ENCODE measurements around the gene FRMPD4.

Gene FRMPD4

GRCh38 chrX:12423346-12423745 is 285.1 kb downstream of the FRMPD4 start:
- DNase-seq (ENCODE audit: low read depth in 2 of 3, low spot score in 1 of 3), result no peak

- no peak for DNase-seq (ENCODE audit: low read depth in 2 of 3, low spot score in 1 of 3)
Observed at GRCh38 chrX:12425496-12425895, 287.2 kb downstream of the FRMPD4 start.

- no peak for DNase-seq (ENCODE audit: low read depth in 2 of 3, low spot score in 1 of 3)
Observed at GRCh38 chrX:12426420-12426819, 288.1 kb downstream of the FRMPD4 start.

GRCh38 chrX:12434493-12434892 is 296.2 kb downstream of the FRMPD4 start:
- DNase-seq (ENCODE audit: low read depth in 2 of 3, low spot score in 1 of 3), result no peak

- DNase-seq (ENCODE audit: low read depth in 2 of 3, low spot score in 1 of 3), result no peak
Observed at GRCh38 chrX:12439416-12439815, 301.1 kb downstream of the FRMPD4 start.

GRCh38 chrX:12440246-12440645 is 302.0 kb downstream of the FRMPD4 start:
- no peak for DNase-seq (ENCODE audit: low read depth in 2 of 3, low spot score in 1 of 3)

GRCh38 chrX:12441381-12442128 is 303.3 kb downstream of the FRMPD4 start:
- DNase-seq (ENCODE audit: low read depth in 2 of 3, low spot score in 1 of 3), result no peak

- no peak for DNase-seq (ENCODE audit: low read depth in 2 of 3, low spot score in 1 of 3)
Observed at GRCh38 chrX:12443534-12444098, 305.3 kb downstream of the FRMPD4 start.

- no peak for DNase-seq (ENCODE audit: low read depth in 2 of 3, low spot score in 1 of 3)
Observed at GRCh38 chrX:12446342-12447075, 308.2 kb downstream of the FRMPD4 start.

- DNase-seq (ENCODE audit: low read depth in 2 of 3, low spot score in 1 of 3), result no peak
Observed at GRCh38 chrX:12447448-12448064, 309.3 kb downstream of the FRMPD4 start.

- no peak for DNase-seq (ENCODE audit: low read depth in 2 of 3, low spot score in 1 of 3)
Observed at GRCh38 chrX:12452268-12452667, 314.0 kb downstream of the FRMPD4 start.

GRCh38 chrX:12460929-12461328 is 322.7 kb downstream of the FRMPD4 start:
- no peak for DNase-seq (ENCODE audit: low read depth in 2 of 3, low spot score in 1 of 3)

- DNase-seq (ENCODE audit: low read depth in 2 of 3, low spot score in 1 of 3), result no peak
Observed at GRCh38 chrX:12463052-12463451, 324.8 kb downstream of the FRMPD4 start.

- no peak for DNase-seq (ENCODE audit: low read depth in 2 of 3, low spot score in 1 of 3)
Observed at GRCh38 chrX:12463873-12464272, 325.6 kb downstream of the FRMPD4 start.

GRCh38 chrX:12467321-12467720 is 329.0 kb downstream of the FRMPD4 start:
- DNase-seq (ENCODE audit: low read depth in 2 of 3, low spot score in 1 of 3), result no peak

- DNase-seq (ENCODE audit: low read depth in 2 of 3, low spot score in 1 of 3), result no peak
Observed at GRCh38 chrX:12469296-12469695, 331.0 kb downstream of the FRMPD4 start.

- DNase-seq (ENCODE audit: low read depth in 2 of 3, low spot score in 1 of 3), result no peak
Observed at GRCh38 chrX:12471061-12471460, 332.8 kb downstream of the FRMPD4 start.

- no peak for DNase-seq (ENCODE audit: low read depth in 2 of 3, low spot score in 1 of 3)
Observed at GRCh38 chrX:12480956-12481355, 342.7 kb downstream of the FRMPD4 start.

- no peak for DNase-seq (ENCODE audit: low read depth in 2 of 3, low spot score in 1 of 3)
Observed at GRCh38 chrX:12488220-12488619, 349.9 kb downstream of the FRMPD4 start.

GRCh38 chrX:12488771-12489170 is 350.5 kb downstream of the FRMPD4 start:
- DNase-seq (ENCODE audit: low read depth in 2 of 3, low spot score in 1 of 3), result no peak

GRCh38 chrX:12489341-12489740 is 351.1 kb downstream of the FRMPD4 start:
- no peak for DNase-seq (ENCODE audit: low read depth in 2 of 3, low spot score in 1 of 3)

Measured in stimulated activated CD4-positive, alpha-beta T cell treated with anti-CD3 and anti-CD28 coated beads, Interleukin-12 subunit alpha, Interleukin-12 subunit beta, amount 100 ng/mL, for 48 hours (primary cell).